Breast epithelium (tissue), 4 donors: ENCODE measurements around the gene PGS1. TPM values are rescaled to one million over a fixed set of nuclear protein-coding genes. Genes with fewer than 3 reads are reported as not detected.
A peak's percentile ranks its signal among the peaks of the same experiment; 100 is the strongest.

Experiments used
- DNase-seq, 2 donors: peaks; one replicate each; pipeline ENCODE4 v3.0.0-alpha.2; 2019; ENCODE audit warnings: low spot score in 2 of 2
- H3K27ac ChIP-seq, 2 donors: fragments of 200-600 bp; sonication (generic) in 1 of 2; one replicate each; pipeline ENCODE4 v1.5.1; 2016 to 2019; ENCODE audit warnings: mild to moderate bottlenecking in 1 of 2
- H3K27me3 ChIP-seq, 2 donors: fragments of 200-600 bp; sonication (generic) in 1 of 2; one replicate each; pipeline versions ENCODE4 v1.5.1 to v1.6.0; 2017 to 2019; ENCODE audit warnings: control low read depth in 1 of 2, mild to moderate bottlenecking in 1 of 2
- H3K36me3 ChIP-seq: fragments of 200-600 bp; one replicate; pipeline ENCODE4 v1.5.1; 2019
- H3K4me1 ChIP-seq, 2 donors: fragments of 200-600 bp; sonication (generic); one replicate each; pipeline ENCODE4 v1.5.1; 2016 to 2019; ENCODE audit warnings: control low read depth in 1 of 2
- H3K4me3 ChIP-seq, 3 donors: fragments of 200-600 bp; sonication (generic); 1 replicate in 2 of 3; 2 replicates in 1 of 3; pipeline ENCODE4 v1.5.1; 2016 to 2019; ENCODE audit warnings: mild to moderate bottlenecking in 3 of 3, moderate library complexity in 2 of 3
- H3K9me3 ChIP-seq, 2 donors: fragments of 200-600 bp; sonication (generic) in 1 of 2; one replicate each; pipeline ENCODE4 v1.5.1; 2016 to 2019; ENCODE audit warnings: control low read depth in 1 of 2
- POLR2A ChIP-seq: fragments of 450-650 bp; IDR thresholded peaks from one replicate; pipeline ENCODE4 v1.6.1; 2016; ENCODE audit warnings: antibody characterized with exemption, mild to moderate bottlenecking, moderate library complexity
- POLR2AphosphoS5 ChIP-seq, 3 donors: sonication (generic); formaldehyde crosslinking; IDR thresholded peaks; one replicate each; pipeline ENCODE4 v1.6.1; 2017; ENCODE audit warnings: antibody characterized with exemption in 3 of 3
- intact Hi-C: fragments of 100-400 bp; cut with DNase I; formaldehyde crosslinking; loops from one replicate; pipeline ENCODE4 v1.15.1; 2023; ENCODE audit warnings: low total_unique reads
- total RNA-seq, 3 donors: library from RNA; depleted of rRNA; stranded (reverse); fragments of >200 nt; gene quantifications; one replicate each; pipeline ENCODE4 v1.1.0, GENCODE V29; 2016
- TF ChIP-seq, protein P1 (sequence below), 3 donors: fragments of 450-650 bp; IDR thresholded peaks; one replicate each; pipeline ENCODE4 v1.5.1; 2016 to 2017; ENCODE audit warnings: antibody characterized with exemption in 3 of 3, mild to moderate bottlenecking in 3 of 3, moderate library complexity in 3 of 3

PGS1 gene
- total RNA-seq, 3 donors from 2014 or later = 33.9 to 58.7 (median 50.2) TPM

GRCh38 chr17:78406920-78407319 is 28.5 kb downstream of the PGS1 start:
- intact Hi-C loops = no loop called here
- no peaks in the 10 kb centered on the region for H3K27me3 ChIP-seq

GRCh38 chr17:78407387-78408000 is 29.0 kb downstream of the PGS1 start:
- Histone ChIP-seq H3K36me3 (no peaks in the 10 kb centered on the region), H3K4me1 (no peaks in the 10 kb centered on the region), H3K9me3 (no peaks in the 10 kb centered on the region), H3K27ac (no peak overlapping the region), H3K4me3 (no peak overlapping the region), H3K27me3 (no peaks in the 10 kb centered on the region)
- intact Hi-C loops = no loop called here
- TF ChIP-seq POLR2A (no peak), POLR2AphosphoS5 (IDR thresholded peaks at IDR 0.05) (no peak)
- TF ChIP-seq, protein P1, sequence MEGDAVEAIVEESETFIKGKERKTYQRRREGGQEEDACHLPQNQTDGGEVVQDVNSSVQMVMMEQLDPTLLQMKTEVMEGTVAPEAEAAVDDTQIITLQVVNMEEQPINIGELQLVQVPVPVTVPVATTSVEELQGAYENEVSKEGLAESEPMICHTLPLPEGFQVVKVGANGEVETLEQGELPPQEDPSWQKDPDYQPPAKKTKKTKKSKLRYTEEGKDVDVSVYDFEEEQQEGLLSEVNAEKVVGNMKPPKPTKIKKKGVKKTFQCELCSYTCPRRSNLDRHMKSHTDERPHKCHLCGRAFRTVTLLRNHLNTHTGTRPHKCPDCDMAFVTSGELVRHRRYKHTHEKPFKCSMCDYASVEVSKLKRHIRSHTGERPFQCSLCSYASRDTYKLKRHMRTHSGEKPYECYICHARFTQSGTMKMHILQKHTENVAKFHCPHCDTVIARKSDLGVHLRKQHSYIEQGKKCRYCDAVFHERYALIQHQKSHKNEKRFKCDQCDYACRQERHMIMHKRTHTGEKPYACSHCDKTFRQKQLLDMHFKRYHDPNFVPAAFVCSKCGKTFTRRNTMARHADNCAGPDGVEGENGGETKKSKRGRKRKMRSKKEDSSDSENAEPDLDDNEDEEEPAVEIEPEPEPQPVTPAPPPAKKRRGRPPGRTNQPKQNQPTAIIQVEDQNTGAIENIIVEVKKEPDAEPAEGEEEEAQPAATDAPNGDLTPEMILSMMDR (IDR thresholded peaks at IDR 0.05) = no peak
- DNase-seq = no peak

More at GRCh38 chr17:78406920-78407319, 28.5 kb downstream of the PGS1 start:
- DNase-seq = no peak
- H3K27ac ChIP-seq = no peak overlapping the region
- no peak for TF ChIP-seq POLR2AphosphoS5 (IDR thresholded peaks at IDR 0.05)
- no peak for TF ChIP-seq POLR2A
- TF ChIP-seq, protein P1 (IDR thresholded peaks at IDR 0.05) = no peak
- H3K4me1 ChIP-seq = no peaks in the 10 kb centered on the region
- no peaks in the 10 kb centered on the region for H3K36me3 ChIP-seq
- H3K4me3 ChIP-seq = no peak overlapping the region
- H3K9me3 ChIP-seq = no peaks in the 10 kb centered on the region

DNA sequence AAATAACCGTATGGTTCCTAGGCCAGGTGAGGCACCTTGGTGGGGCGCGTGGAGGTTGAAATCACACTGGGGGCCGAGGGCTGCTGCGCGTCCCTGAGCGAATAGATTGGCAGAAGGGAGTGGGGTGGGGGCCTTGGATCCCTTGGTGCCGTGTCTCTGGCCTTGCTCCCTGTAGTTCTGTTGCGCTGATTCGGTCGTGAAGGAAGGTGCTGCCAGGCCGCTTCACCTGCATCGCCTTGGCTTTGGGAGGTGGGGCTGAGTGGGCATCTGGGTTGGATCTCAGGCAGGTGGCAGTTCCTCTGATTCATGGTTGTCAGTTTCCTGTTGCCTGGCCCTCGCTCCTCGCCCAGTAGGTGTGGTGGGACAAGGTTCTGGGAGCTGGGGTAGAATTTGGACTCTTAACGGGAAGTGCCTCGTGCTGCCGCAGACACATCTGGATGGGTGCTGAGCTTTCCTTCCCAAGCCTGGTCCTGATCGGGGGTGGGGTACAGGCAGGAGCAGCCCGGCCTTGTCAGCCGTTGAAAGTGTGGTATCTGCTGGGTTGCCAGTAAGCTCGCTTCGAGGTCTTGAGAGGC is 30.1 kb downstream of the PGS1 start:
- intact Hi-C loops = no loop called here
- no peak for DNase-seq
- Histone ChIP-seq H3K4me1 (no peaks in the 10 kb centered on the region), H3K27me3 (no peaks in the 10 kb centered on the region), H3K27ac (peak overlapping the region in 1 of 2 donors; percentile 9), H3K9me3 (no peaks in the 10 kb centered on the region), H3K36me3 (no peaks in the 10 kb centered on the region), H3K4me3 (no peak overlapping the region)
- TF ChIP-seq, protein P1 (IDR thresholded peaks at IDR 0.05) = no peak
- TF ChIP-seq POLR2A = no peak
- no peak for TF ChIP-seq POLR2AphosphoS5 (IDR thresholded peaks at IDR 0.05)

DNA sequence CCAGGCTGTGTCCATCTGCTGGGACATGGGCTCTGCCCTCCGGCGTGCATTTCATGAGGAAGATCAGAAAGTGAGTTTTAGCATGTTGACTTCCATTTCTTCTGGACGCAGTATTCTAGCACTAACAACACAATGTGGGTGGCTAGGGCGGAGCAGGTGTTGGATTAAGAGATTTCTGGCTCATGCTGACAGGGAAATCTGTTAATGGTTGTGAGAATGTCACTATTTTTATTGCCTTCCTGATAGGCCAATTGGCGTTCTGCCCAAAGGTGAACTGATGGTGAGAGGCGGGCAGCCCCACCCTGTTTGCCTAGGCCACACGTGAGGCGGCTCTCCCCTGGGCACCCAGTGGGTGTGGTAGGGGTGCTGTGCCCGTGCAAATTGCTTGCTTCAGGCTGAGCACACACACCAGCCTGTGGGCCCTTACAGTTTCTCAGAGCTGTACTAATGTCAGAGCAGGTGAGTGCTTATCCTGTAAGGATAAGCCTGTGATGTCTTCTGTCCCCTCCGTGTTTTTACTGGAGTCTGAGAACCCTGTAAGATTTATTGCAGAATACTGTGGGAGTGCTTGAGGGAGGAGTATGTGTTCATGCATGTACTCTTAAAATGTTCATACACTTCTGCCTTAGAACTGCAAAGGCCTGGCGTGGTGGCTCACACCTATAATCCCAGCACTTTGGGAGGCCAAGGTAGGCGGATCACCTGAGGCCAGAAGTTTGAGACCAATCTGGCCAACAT is 30.9 kb downstream of the PGS1 start:
- no peaks in the 10 kb centered on the region for H3K27me3 ChIP-seq
- intact Hi-C loops = no loop called here
- no peaks in the 10 kb centered on the region for H3K4me1 ChIP-seq
- H3K36me3 ChIP-seq = no peaks in the 10 kb centered on the region
- H3K9me3 ChIP-seq = no peaks in the 10 kb centered on the region
- peak overlapping the region in 1 of 2 donors; percentile 9 for H3K27ac ChIP-seq
- H3K4me3 ChIP-seq = no peak overlapping the region
- TF ChIP-seq POLR2A (no peak), POLR2AphosphoS5 (IDR thresholded peaks at IDR 0.05) (no peak)
- TF ChIP-seq, protein P1 (IDR thresholded peaks at IDR 0.05) = no peak
- DNase-seq = no peak
